Kidney (tissue), 14 donors: ENCODE data around the gene FOS. TPM values are rescaled to one million over a fixed set of nuclear protein-coding genes. Genes with fewer than 3 reads are reported as not detected.
A peak's percentile ranks its signal among the peaks of the same experiment; 100 is the strongest.

Experiments
- DNase-seq, 5 donors: peaks; one replicate each; pipeline ENCODE4 v3.0.0-alpha.2; 2013 to 2020
- FAIRE-seq: peaks from 2 replicates; lab custom pipeline; 2012; peaks lifted over from hg19 to GRCh38; lab: Jason Lieb, UNC
- H3K27ac ChIP-seq, 2 donors: one replicate each; pipeline ENCODE4 v1.7.0; 2013; ENCODE audit warnings: low read depth in 2 of 2, low read length in 2 of 2, inconsistent platforms in 1 of 2
- H3K27me3 ChIP-seq: one replicate; pipeline ENCODE4 v1.7.1; 2013; ENCODE audit warnings: low read length, inconsistent platforms; ENCODE audit not compliant: control insufficient read depth, insufficient read depth
- H3K36me3 ChIP-seq, 3 donors: one replicate each; pipeline versions ENCODE4 v1.7.0 to v1.7.1; 2013; ENCODE audit warnings: low read length in 3 of 3, control low read depth in 1 of 3, inconsistent platforms in 1 of 3; ENCODE audit not compliant: insufficient read depth in 3 of 3, control insufficient read depth in 2 of 3
- H3K4me1 ChIP-seq, 3 donors: one replicate each; pipeline versions ENCODE4 v1.7.0 to v1.7.1; 2013; ENCODE audit warnings: low read length in 3 of 3, inconsistent platforms in 1 of 3, low read depth in 1 of 3; ENCODE audit not compliant: control insufficient read depth in 2 of 3, insufficient read depth in 2 of 3
- H3K4me3 ChIP-seq, 3 donors: one replicate each; pipeline versions ENCODE4 v1.7.0 to v1.8.1; 2013; ENCODE audit warnings: low read length in 3 of 3, control low read depth in 1 of 3, inconsistent platforms in 1 of 3
- H3K9ac ChIP-seq, 3 donors: one replicate each; pipeline versions ENCODE4 v1.7.0 to v1.7.1; 2013; ENCODE audit warnings: low read length in 3 of 3, control low read depth in 1 of 3, inconsistent platforms in 1 of 3
- H3K9me3 ChIP-seq, 3 donors: one replicate each; pipeline versions ENCODE4 v1.7.0 to v1.7.1; 2013; ENCODE audit warnings: low read length in 3 of 3, control low read depth in 1 of 3, inconsistent platforms in 1 of 3; ENCODE audit not compliant: control insufficient read depth in 2 of 3, insufficient read depth in 1 of 3
- intact Hi-C: fragments of 100-400 bp; cut with DNase I; formaldehyde crosslinking; loops from one replicate; pipeline ENCODE4 v1.11.1; 2022
- polyA plus RNA-seq: library from polyadenylated mRNA; stranded (reverse); fragments of 350-450 nt; fragmentation: Illumina TruSeq; extraction: RNeasy Lipid Tissue Mini Kit (QIAGEN cat#74804); gene quantifications from one replicate; pipeline ENCODE4 v1.2.3, GENCODE V29; 2014; ENCODE audit warnings: low read depth, low replicate concordance; ENCODE audit not compliant: insufficient read depth
- total RNA-seq: library from RNA; stranded (reverse); fragmentation: NEBNext Ultra II Directional; extraction: Animal tissue kit (Norgen Biotek cat#: 25700); gene quantifications from one replicate; pipeline ENCODE4 v1.2.1, GENCODE V29; 2021
- TF ChIP-seq, protein P1 (sequence below): IDR thresholded peaks from 3 replicates; pipeline ENCODE4 v1.5.1; 2012; ENCODE audit warnings: mild to moderate bottlenecking, moderate library complexity, borderline replicate concordance; ENCODE audit not compliant: insufficient read depth; ENCODE audit errors: extremely low read depth
- donor health status: control.
- donor health status: control.
- donor health status: control.
- donor health status: control.
- donor health status: control.
- donor health status: DM: yes; HTN: yes; CAD: no.
- donor health status: Normal renal cell carcinoma (clear cell type).

Gene FOS
- total and polyA plus RNA-seq, 2 donors from 2014 or later = 116 to 193 TPM

DNA sequence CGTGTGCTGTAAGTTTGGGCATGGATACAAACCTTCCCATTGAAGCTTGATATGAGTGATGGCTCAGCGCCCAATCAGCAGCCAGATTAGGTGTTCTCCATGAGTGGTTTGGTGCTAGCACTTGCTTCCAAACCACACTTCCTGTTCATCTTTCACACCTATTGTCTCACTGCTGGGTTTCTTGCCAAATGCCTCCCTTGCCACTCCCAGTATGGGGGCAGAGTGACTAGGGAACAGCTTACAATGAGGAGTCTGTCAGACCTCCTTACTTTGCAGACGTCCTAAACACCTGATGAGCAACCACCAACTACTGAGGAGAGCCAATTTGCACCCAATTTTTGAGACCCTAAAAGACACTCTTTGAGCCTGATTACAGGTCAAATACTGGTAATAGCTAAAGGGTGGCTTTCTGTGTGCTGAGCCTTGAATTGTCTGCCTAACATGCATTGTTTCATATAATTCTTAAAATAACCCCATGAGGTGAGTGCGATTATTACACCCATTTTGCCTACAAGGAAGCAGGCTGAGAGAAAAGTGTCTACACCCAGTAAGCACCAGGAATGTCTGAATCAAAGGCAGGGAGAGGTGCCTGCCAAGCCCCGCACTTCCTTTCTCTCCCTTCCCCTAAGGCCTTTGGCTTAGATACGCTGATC lies 48.4 kb upstream of the FOS start:
- no peak overlapping the region for H3K4me3 ChIP-seq
- DNase-seq = peak in 3 of 5 donors; percentile 67 to 72 (median 71)
- TF ChIP-seq, protein P1, sequence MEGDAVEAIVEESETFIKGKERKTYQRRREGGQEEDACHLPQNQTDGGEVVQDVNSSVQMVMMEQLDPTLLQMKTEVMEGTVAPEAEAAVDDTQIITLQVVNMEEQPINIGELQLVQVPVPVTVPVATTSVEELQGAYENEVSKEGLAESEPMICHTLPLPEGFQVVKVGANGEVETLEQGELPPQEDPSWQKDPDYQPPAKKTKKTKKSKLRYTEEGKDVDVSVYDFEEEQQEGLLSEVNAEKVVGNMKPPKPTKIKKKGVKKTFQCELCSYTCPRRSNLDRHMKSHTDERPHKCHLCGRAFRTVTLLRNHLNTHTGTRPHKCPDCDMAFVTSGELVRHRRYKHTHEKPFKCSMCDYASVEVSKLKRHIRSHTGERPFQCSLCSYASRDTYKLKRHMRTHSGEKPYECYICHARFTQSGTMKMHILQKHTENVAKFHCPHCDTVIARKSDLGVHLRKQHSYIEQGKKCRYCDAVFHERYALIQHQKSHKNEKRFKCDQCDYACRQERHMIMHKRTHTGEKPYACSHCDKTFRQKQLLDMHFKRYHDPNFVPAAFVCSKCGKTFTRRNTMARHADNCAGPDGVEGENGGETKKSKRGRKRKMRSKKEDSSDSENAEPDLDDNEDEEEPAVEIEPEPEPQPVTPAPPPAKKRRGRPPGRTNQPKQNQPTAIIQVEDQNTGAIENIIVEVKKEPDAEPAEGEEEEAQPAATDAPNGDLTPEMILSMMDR = no peak
- no peaks in the 10 kb centered on the region for H3K9me3 ChIP-seq
- H3K4me1 ChIP-seq = peaks cover 0 to 7% (median 0%) of the 10 kb centered on the region in 3 donors
- no peaks in the 10 kb centered on the region for H3K27me3 ChIP-seq
- no peaks in the 10 kb centered on the region for H3K36me3 ChIP-seq
- intact Hi-C loops = no loop called here
- H3K9ac ChIP-seq = no peak overlapping the region
- H3K27ac ChIP-seq = peak overlapping the region in 1 of 2 donors; percentile 28
- no peak for FAIRE-seq

DNA sequence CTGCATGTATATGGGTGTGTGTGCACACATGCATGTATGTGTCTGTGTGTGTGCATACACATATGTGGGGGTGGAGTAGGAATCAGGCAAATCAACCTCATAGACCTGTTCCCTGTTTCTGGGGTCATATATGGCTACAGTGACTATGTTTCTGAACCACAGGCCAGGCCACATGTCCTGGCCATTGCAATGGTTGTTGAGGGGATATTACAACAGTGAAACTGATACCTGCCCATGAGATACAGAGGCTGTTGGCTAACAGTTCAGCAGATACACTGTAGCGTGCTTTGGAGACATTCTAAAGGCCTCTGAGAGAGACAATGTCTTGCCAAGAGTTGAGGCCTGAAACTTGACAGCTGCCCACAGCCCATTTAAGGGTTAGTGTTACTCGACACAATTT lies 47.3 kb upstream of the FOS start:
- Histone ChIP-seq H3K27me3 (no peaks in the 10 kb centered on the region), H3K4me1 (peaks cover 0 to 7% (median 0%) of the 10 kb centered on the region in 3 donors), H3K4me3 (no peak overlapping the region), H3K27ac (peak overlapping the region in 1 of 2 donors; percentile 11), H3K9ac (no peak overlapping the region), H3K36me3 (no peaks in the 10 kb centered on the region), H3K9me3 (no peaks in the 10 kb centered on the region)
- TF ChIP-seq, protein P1 = no peak
- FAIRE-seq = no peak
- intact Hi-C loops = no loop called here
- DNase-seq = peak in 1 of 5 donors; percentile 14

DNA sequence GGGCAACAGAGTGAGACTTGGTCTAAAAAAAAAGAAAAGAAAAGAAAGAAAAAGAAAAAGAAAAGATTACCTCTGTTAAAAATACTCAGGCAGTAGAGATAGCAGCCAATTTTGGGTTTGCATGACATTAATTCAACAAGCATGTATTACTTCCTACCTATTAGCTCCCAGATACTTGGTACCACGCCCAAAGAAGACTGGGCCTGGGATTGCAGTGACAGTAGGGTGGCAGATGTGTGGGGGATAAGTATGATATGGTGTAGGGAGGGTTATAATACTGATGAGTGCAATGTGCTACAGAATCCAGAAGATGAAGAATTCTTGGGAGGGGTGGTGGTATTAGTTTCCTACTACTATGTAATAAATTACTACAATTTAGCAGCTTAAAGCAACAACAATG lies 46.4 kb upstream of the FOS start:
- H3K27me3 ChIP-seq = no peaks in the 10 kb centered on the region
- H3K4me3 ChIP-seq = no peak overlapping the region
- peaks cover 0 to 11% (median 0%) of the 10 kb centered on the region in 3 donors for H3K4me1 ChIP-seq
- no peaks in the 10 kb centered on the region for H3K9me3 ChIP-seq
- no peak overlapping the region for H3K27ac ChIP-seq
- FAIRE-seq = no peak
- TF ChIP-seq, protein P1 = no peak
- no peaks in the 10 kb centered on the region for H3K36me3 ChIP-seq
- DNase-seq = no peak
- H3K9ac ChIP-seq = no peak overlapping the region
- intact Hi-C loops = no loop called here
